Measurements from ENCODE around the gene SYDE1.

DNA sequence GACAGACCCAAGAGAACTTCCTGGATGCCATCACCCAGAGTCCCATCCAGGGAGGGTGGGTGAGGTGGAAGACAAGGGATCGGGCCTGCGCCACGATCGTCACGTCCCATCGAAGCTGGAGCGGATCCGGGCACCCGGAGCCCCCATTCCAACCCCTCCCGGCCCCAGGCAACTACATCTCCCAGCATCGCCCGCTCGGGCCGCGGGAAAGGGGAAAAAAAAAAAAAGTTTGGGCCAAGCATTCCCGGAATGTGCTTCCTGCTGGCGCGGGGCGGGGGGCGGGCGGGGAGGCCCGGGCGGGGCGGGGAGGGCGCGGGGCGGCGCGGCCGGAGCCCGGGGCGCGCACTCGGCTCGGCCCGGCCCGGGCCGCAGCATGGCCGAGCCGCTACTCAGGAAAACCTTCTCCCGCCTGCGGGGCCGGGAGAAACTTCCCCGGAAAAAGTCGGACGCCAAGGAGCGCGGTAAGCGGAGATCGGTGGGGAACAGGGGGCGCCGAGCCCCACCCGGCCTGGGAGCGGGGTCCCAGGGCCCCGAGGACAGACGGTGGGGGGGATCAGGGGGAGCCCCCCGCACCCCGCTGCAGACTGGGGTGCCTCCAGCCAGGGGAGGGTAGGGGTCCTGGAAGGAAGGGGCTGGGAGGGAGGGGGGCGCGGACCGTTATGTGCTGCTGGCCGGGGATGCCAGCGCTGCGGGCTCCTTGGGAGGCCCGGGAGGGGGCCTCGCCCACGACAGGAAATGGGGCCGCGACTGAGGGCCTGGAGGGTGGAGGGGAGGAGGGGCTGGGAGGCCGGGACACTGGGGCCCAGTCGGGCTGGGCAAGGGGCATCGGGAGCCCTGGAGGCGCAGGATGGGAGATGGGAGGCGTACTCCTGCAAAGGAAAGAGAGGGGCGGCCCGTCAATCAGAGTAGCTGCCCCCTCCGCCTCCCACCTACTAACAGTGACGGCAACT lies at the start of gene SYDE1:
- TF ChIP-seq POLR2A (IDR thresholded peaks at IDR 0.05; ENCODE audit: low read depth, low read length) (no peak), POLR2AphosphoS5 (IDR thresholded peaks at IDR 0.05; ENCODE audit: low read depth, low read length) (no peak)

All from GM12891 (cell line).